ENCODE results near the gene AFF3.

Gene AFF3

DNA sequence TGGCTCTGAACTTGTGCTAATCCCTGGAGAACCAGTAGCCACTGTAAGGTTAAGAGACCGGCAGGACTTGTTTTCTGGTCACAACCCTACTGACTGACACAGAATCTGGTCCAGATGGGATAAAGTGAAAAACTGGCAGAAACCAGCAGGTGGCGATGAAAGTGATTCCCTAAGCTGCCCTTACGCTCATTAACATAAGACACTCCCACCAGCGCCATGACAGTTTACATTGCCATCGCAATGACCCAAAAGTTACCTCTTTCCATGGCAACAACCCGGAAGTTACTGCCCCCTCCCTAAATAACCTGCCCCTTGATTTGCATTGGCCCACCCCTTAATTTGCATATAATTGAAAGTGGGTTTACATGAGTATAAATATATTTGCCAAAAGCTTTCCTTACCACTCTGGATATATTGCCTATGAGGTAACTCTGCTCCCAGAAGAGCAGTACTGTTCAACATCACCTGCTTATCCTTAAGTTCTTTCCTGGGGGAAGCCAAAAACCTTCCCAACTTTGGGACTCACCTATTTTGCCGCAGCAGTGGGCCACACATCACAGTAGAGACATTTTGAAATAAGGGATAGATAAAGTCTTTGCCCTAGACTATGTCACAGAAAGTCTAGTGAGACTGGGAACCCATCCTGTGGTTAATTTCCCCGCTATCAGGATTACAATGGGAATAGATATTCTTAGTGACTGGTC is 35.8 kb upstream of the AFF3 start:
- TF ChIP-seq RARB (CRISPR knock-in tag; IDR thresholded peaks at IDR 0.05) (no peak), ISL1 (CRISPR knock-in tag; IDR thresholded peaks at IDR 0.05) (no peak), OSR1 (CRISPR knock-in tag; IDR thresholded peaks at IDR 0.05) (no peak), ESRRG (CRISPR knock-in tag; IDR thresholded peaks at IDR 0.05) (no peak), ZNF8 (CRISPR knock-in tag; IDR thresholded peaks at IDR 0.05) (no peak), ZFP30 (CRISPR knock-in tag; IDR thresholded peaks at IDR 0.05) (no peak)
- TF ChIP-seq, protein P1, sequence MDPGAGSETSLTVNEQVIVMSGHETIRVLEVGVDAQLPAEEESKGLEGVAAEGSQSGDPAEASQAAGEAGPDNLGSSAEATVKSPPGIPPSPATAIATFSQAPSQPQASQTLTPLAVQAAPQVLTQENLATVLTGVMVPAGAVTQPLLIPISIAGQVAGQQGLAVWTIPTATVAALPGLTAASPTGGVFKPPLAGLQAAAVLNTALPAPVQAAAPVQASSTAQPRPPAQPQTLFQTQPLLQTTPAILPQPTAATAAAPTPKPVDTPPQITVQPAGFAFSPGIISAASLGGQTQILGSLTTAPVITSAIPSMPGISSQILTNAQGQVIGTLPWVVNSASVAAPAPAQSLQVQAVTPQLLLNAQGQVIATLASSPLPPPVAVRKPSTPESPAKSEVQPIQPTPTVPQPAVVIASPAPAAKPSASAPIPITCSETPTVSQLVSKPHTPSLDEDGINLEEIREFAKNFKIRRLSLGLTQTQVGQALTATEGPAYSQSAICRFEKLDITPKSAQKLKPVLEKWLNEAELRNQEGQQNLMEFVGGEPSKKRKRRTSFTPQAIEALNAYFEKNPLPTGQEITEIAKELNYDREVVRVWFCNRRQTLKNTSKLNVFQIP (CRISPR knock-in tag; IDR thresholded peaks at IDR 0.05; ENCODE audit: borderline replicate concordance, low read depth), result no peak
- TF ChIP-seq, protein P2, sequence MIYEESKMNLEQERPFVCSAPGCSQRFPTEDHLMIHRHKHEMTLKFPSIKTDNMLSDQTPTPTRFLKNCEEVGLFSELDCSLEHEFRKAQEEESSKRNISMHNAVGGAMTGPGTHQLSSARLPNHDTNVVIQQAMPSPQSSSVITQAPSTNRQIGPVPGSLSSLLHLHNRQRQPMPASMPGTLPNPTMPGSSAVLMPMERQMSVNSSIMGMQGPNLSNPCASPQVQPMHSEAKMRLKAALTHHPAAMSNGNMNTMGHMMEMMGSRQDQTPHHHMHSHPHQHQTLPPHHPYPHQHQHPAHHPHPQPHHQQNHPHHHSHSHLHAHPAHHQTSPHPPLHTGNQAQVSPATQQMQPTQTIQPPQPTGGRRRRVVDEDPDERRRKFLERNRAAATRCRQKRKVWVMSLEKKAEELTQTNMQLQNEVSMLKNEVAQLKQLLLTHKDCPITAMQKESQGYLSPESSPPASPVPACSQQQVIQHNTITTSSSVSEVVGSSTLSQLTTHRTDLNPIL (CRISPR knock-in tag; IDR thresholded peaks at IDR 0.05; ENCODE audit: low read depth), result no peak
- TF ChIP-seq, protein P3, sequence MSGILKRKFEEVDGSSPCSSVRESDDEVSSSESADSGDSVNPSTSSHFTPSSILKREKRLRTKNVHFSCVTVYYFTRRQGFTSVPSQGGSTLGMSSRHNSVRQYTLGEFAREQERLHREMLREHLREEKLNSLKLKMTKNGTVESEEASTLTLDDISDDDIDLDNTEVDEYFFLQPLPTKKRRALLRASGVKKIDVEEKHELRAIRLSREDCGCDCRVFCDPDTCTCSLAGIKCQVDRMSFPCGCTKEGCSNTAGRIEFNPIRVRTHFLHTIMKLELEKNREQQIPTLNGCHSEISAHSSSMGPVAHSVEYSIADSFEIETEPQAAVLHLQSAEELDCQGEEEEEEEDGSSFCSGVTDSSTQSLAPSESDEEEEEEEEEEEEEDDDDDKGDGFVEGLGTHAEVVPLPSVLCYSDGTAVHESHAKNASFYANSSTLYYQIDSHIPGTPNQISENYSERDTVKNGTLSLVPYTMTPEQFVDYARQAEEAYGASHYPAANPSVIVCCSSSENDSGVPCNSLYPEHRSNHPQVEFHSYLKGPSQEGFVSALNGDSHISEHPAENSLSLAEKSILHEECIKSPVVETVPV (CRISPR knock-in tag; IDR thresholded peaks at IDR 0.05), result no peak
- ATAC-seq, result peak; percentile 96

DNA sequence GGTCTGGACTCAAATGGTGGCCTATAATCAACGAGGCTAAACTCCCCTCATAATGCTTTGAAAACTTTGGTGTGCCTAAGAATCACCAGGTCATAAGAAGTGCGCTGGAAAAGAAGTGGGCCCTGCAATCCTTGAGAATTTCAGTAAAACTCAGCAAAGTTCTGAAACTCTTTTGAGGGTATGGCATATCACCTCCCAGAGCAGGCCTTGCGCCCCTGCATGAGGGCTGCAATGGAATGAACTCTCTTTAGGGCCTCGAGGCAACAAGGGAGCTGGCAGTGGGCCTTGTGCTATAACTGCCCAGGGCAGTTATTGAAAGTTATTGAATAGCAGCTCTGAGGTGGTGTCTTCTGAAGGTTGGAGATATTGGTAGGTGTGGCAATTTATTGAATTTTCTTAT is 34.5 kb upstream of the AFF3 start:
- TF ChIP-seq, protein P3 (CRISPR knock-in tag; IDR thresholded peaks at IDR 0.05), result no peak
- no peak for TF ChIP-seq ZNF565 (CRISPR knock-in tag; conservative IDR thresholded peaks at IDR 0.05; ENCODE audit: low read depth)
- TF ChIP-seq, protein P4, sequence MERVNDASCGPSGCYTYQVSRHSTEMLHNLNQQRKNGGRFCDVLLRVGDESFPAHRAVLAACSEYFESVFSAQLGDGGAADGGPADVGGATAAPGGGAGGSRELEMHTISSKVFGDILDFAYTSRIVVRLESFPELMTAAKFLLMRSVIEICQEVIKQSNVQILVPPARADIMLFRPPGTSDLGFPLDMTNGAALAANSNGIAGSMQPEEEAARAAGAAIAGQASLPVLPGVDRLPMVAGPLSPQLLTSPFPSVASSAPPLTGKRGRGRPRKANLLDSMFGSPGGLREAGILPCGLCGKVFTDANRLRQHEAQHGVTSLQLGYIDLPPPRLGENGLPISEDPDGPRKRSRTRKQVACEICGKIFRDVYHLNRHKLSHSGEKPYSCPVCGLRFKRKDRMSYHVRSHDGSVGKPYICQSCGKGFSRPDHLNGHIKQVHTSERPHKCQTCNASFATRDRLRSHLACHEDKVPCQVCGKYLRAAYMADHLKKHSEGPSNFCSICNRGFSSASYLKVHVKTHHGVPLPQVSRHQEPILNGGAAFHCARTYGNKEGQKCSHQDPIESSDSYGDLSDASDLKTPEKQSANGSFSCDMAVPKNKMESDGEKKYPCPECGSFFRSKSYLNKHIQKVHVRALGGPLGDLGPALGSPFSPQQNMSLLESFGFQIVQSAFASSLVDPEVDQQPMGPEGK (CRISPR knock-in tag; IDR thresholded peaks at IDR 0.05; ENCODE audit: borderline replicate concordance), result no peak
- no peak for TF ChIP-seq PPARA (CRISPR knock-in tag; IDR thresholded peaks at IDR 0.05; ENCODE audit: borderline replicate concordance)
- TF ChIP-seq, protein P2 (CRISPR knock-in tag; IDR thresholded peaks at IDR 0.05; ENCODE audit: low read depth), result no peak
- TF ChIP-seq GLIS3 (CRISPR knock-in tag; IDR thresholded peaks at IDR 0.05), result no peak
- no peak for ATAC-seq

DNA sequence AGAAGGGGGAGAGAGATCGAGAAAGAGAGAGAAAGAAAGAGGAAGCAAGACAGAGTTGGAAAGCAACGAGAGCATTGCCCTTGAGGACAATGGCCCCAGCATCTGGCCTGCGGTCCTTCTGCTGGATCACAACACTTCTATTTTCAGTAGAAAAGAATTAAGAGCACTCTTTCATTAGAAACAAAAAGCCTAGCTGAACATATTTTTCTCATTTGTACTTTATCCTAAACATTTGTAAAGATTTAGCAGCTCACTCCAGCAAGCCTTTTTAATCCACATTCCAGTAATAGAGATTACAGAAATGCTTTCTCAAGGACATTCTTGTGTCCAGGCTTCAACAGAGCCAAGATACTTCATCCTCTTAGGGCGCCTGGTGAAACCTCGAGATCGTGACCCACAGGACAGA is 31.6 kb upstream of the AFF3 start:
- ATAC-seq, result no peak
- TF ChIP-seq TCF4 (CRISPR knock-in tag; IDR thresholded peaks at IDR 0.05; ENCODE audit: borderline replicate concordance), result no peak
- TF ChIP-seq, protein P3 (CRISPR knock-in tag; IDR thresholded peaks at IDR 0.05), result no peak
- no peak for TF ChIP-seq RARB (CRISPR knock-in tag; IDR thresholded peaks at IDR 0.05)
- no peak for TF ChIP-seq ARNTL (CRISPR knock-in tag; IDR thresholded peaks at IDR 0.05; ENCODE audit: borderline replicate concordance, low read depth)
- TF ChIP-seq, protein P1 (CRISPR knock-in tag; IDR thresholded peaks at IDR 0.05; ENCODE audit: borderline replicate concordance, low read depth), result no peak
- TF ChIP-seq, protein P5, sequence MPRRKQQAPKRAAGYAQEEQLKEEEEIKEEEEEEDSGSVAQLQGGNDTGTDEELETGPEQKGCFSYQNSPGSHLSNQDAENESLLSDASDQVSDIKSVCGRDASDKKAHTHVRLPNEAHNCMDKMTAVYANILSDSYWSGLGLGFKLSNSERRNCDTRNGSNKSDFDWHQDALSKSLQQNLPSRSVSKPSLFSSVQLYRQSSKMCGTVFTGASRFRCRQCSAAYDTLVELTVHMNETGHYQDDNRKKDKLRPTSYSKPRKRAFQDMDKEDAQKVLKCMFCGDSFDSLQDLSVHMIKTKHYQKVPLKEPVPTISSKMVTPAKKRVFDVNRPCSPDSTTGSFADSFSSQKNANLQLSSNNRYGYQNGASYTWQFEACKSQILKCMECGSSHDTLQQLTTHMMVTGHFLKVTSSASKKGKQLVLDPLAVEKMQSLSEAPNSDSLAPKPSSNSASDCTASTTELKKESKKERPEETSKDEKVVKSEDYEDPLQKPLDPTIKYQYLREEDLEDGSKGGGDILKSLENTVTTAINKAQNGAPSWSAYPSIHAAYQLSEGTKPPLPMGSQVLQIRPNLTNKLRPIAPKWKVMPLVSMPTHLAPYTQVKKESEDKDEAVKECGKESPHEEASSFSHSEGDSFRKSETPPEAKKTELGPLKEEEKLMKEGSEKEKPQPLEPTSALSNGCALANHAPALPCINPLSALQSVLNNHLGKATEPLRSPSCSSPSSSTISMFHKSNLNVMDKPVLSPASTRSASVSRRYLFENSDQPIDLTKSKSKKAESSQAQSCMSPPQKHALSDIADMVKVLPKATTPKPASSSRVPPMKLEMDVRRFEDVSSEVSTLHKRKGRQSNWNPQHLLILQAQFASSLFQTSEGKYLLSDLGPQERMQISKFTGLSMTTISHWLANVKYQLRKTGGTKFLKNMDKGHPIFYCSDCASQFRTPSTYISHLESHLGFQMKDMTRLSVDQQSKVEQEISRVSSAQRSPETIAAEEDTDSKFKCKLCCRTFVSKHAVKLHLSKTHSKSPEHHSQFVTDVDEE (CRISPR knock-in tag; IDR thresholded peaks at IDR 0.05), result no peak
- TF ChIP-seq, protein P2 (CRISPR knock-in tag; IDR thresholded peaks at IDR 0.05; ENCODE audit: low read depth), result no peak
- TF ChIP-seq SNAI2 (CRISPR knock-in tag; IDR thresholded peaks at IDR 0.05), result no peak
- TF ChIP-seq TOX (CRISPR knock-in tag; IDR thresholded peaks at IDR 0.05; ENCODE audit: borderline replicate concordance), result no peak
- no peak for TF ChIP-seq ZC3H10 (CRISPR knock-in tag; IDR thresholded peaks at IDR 0.05)

Data from SK-N-SH treated with all-trans-retinoic acid at 6 μM for 48 hours (cell line).